GM21423 (cell line): ENCODE measurements around the gene UTP4.

Experiments used
- ATAC-seq: cut with Tn5 transposase; IDR thresholded peaks from one replicate; pipeline ENCODE4 v1.9.1; 2021; ENCODE audit warnings: mild to moderate bottlenecking, moderate library complexity; ENCODE audit not compliant: unreplicated experiment

Gene UTP4

GRCh38 chr16:69201291-69201690 lies 68.8 kb downstream of the UTP4 start:
- ATAC-seq, result no peak

- ATAC-seq, result no peak
Measured at GRCh38 chr16:69201787-69202186, 69.3 kb downstream of the UTP4 start.

- no peak for ATAC-seq
Measured at GRCh38 chr16:69204172-69204571, 71.7 kb downstream of the UTP4 start.

GRCh38 chr16:69209735-69210134 lies 77.3 kb downstream of the UTP4 start:
- ATAC-seq, result no peak

GRCh38 chr16:69217433-69217832 lies 85.0 kb downstream of the UTP4 start:
- no peak for ATAC-seq
